NT2/D1 (cell line): ENCODE measurements around the gene TLR5.

Experiments
- DNase-seq: peaks from one replicate; pipeline ENCODE4 v3.0.0-alpha.2; 2011; ENCODE audit warnings: low read depth, low spot score
- H3K27me3 ChIP-seq: 2 replicates; pipeline ENCODE4 v1.6.0; 2011; ENCODE audit warnings: mild to moderate bottlenecking; ENCODE audit not compliant: insufficient read length, insufficient read depth
- H3K36me3 ChIP-seq: 2 replicates; pipeline ENCODE4 v1.6.1; 2011; ENCODE audit warnings: mild to moderate bottlenecking, low read length, mixed read lengths; ENCODE audit not compliant: insufficient read depth, insufficient read length
- H3K4me1 ChIP-seq: 2 replicates; pipeline ENCODE4 v1.5.1; 2011; ENCODE audit not compliant: insufficient read depth, insufficient read length
- H3K4me3 ChIP-seq: 2 replicates; pipeline ENCODE4 v1.5.1; 2011; ENCODE audit warnings: low read depth; ENCODE audit not compliant: insufficient read length
- H3K9ac ChIP-seq: 2 replicates; pipeline ENCODE4 v1.6.0; 2011; ENCODE audit warnings: low read depth; ENCODE audit not compliant: insufficient read length
- H3K9me3 ChIP-seq: 2 replicates; pipeline ENCODE4 v1.5.1; 2011; ENCODE audit warnings: mild to moderate bottlenecking, low read length; ENCODE audit not compliant: insufficient read depth
- SUZ12 ChIP-seq: IDR thresholded peaks from 2 replicates; pipeline ENCODE4 v1.6.1; 2011; ENCODE audit not compliant: insufficient read length, insufficient read depth; ENCODE audit errors: extremely low read depth
- YY1 ChIP-seq: IDR thresholded peaks from 2 replicates; pipeline ENCODE4 v1.6.1; 2011; ENCODE audit not compliant: insufficient read length, insufficient read depth
- ZNF274 ChIP-seq: IDR thresholded peaks from 2 replicates; pipeline ENCODE4 v1.6.1; 2011; ENCODE audit warnings: mild to moderate bottlenecking, low read depth, low read length

Gene TLR5

GRCh38 chr1:223110952-223111351, 32.1 kb downstream of the TLR5 start:
- no peak for DNase-seq
- peaks cover 8% of the 10 kb centered on the region; the same call in 1 of the 2 replicates for H3K9me3 ChIP-seq

GRCh38 chr1:223109581-223110026, 33.4 kb downstream of the TLR5 start:
- Histone ChIP-seq H3K9ac (no peak overlapping the region), H3K27me3 (no peaks in the 10 kb centered on the region), H3K9me3 (no peaks in the 10 kb centered on the region), H3K4me3 (no peak overlapping the region), H3K36me3 (no peaks in the 10 kb centered on the region), H3K4me1 (no peaks in the 10 kb centered on the region)
- DNase-seq, result no peak
- TF ChIP-seq ZNF274, result no peak

More at GRCh38 chr1:223110952-223111351, 32.1 kb downstream of the TLR5 start:
- Histone ChIP-seq H3K4me1 (no peaks in the 10 kb centered on the region), H3K9ac (no peak overlapping the region), H3K36me3 (no peaks in the 10 kb centered on the region), H3K27me3 (no peaks in the 10 kb centered on the region), H3K4me3 (no peak overlapping the region)
- TF ChIP-seq SUZ12, result no peak
- TF ChIP-seq YY1, result no peak
- TF ChIP-seq ZNF274, result no peak

GRCh38 chr1:223106856-223107255, 36.2 kb downstream of the TLR5 start:
- DNase-seq, result no peak
- Histone ChIP-seq H3K27me3 (no peaks in the 10 kb centered on the region), H3K36me3 (no peaks in the 10 kb centered on the region), H3K4me1 (no peaks in the 10 kb centered on the region), H3K4me3 (no peak overlapping the region), H3K9ac (no peak overlapping the region), H3K9me3 (0 out of 2 replicates have a peak, but pooled peaks cover 1% of the 10 kb centered on the region)
- TF ChIP-seq YY1, result no peak

- peaks cover 14% of the 10 kb centered on the region; the same call in 1 of the 2 replicates for H3K9me3 ChIP-seq
- no peaks in the 10 kb centered on the region for H3K4me1 ChIP-seq
- DNase-seq, result no peak
- TF ChIP-seq ZNF274 (no peak), SUZ12 (no peak), YY1 (no peak)
- no peak overlapping the region for H3K9ac ChIP-seq
- H3K4me3 ChIP-seq, result no peak overlapping the region
- H3K36me3 ChIP-seq, result no peaks in the 10 kb centered on the region
- no peaks in the 10 kb centered on the region for H3K27me3 ChIP-seq
Measured at GRCh38 chr1:223105568-223105967, 37.5 kb downstream of the TLR5 start.

- no peaks in the 10 kb centered on the region for H3K27me3 ChIP-seq
Measured at GRCh38 chr1:223102797-223103533, 40.1 kb downstream of the TLR5 start.

GRCh38 chr1:223097713-223098112, 45.3 kb downstream of the TLR5 start:
- Histone ChIP-seq H3K4me1 (no peaks in the 10 kb centered on the region), H3K9ac (no peak overlapping the region), H3K36me3 (no peaks in the 10 kb centered on the region), H3K9me3 (peaks cover 30% of the 10 kb centered on the region), H3K4me3 (no peak overlapping the region), H3K27me3 (no peaks in the 10 kb centered on the region)
- TF ChIP-seq SUZ12 (no peak), ZNF274 (no peak), YY1 (no peak)
- DNase-seq, result no peak

More at GRCh38 chr1:223102797-223103533, 40.1 kb downstream of the TLR5 start:
- no peak for DNase-seq
- no peak for TF ChIP-seq ZNF274
- TF ChIP-seq SUZ12, result no peak
- no peak for TF ChIP-seq YY1
- Histone ChIP-seq H3K36me3 (no peaks in the 10 kb centered on the region), H3K9me3 (peaks cover 30% of the 10 kb centered on the region), H3K9ac (no peak overlapping the region), H3K4me1 (no peaks in the 10 kb centered on the region), H3K4me3 (no peak overlapping the region)

- no peaks in the 10 kb centered on the region for H3K27me3 ChIP-seq
- H3K4me3 ChIP-seq, result no peak overlapping the region
- no peak for DNase-seq
- H3K36me3 ChIP-seq, result no peaks in the 10 kb centered on the region
- no peaks in the 10 kb centered on the region for H3K4me1 ChIP-seq
- TF ChIP-seq ZNF274, result no peak
- TF ChIP-seq SUZ12, result no peak
- no peak for TF ChIP-seq YY1
- no peak overlapping the region for H3K9ac ChIP-seq
- peaks cover 19% of the 10 kb centered on the region for H3K9me3 ChIP-seq
Measured at GRCh38 chr1:223095870-223096269, 47.2 kb downstream of the TLR5 start.
